Stimulated activated naive CD8-positive, alpha-beta T cell treated with anti-CD3 and anti-CD28 coated beads, Interleukin-15, amount 100 ng/mL, for 72 hours (primary cell): ENCODE data around the gene MAFF.

ENCODE experiments used
- ATAC-seq: fragments of 150-1000 bp; cut with Tn5 transposase; 2 replicates; pipeline ENCODE4 v1.10.0; 2021; ENCODE audit warnings: mild to moderate bottlenecking, moderate library complexity
- DNase-seq, 2 donors: peaks; one replicate each; pipeline ENCODE4 v3.0.0; 2021 to 2022
- H3K27ac Mint-ChIP-seq, 2 donors: one replicate each; pipeline ENCODE4 v1.8.0; 2022; ENCODE audit warnings: mild to moderate bottlenecking in 2 of 2, mixed read lengths in 2 of 2, moderate library complexity in 2 of 2
- H3K27me3 Mint-ChIP-seq: one replicate; pipeline ENCODE4 v1.8.0; 2022; ENCODE audit warnings: mixed read lengths
- H3K4me1 Mint-ChIP-seq: one replicate; pipeline ENCODE4 v1.8.0; 2022; ENCODE audit warnings: mild to moderate bottlenecking, mixed read lengths
- H3K4me3 Mint-ChIP-seq, 2 donors: one replicate each; pipeline ENCODE4 v1.8.0; 2022; ENCODE audit warnings: mild to moderate bottlenecking in 2 of 2, mixed read lengths in 2 of 2, moderate library complexity in 1 of 2
- H3K9me3 Mint-ChIP-seq, 2 donors: one replicate each; pipeline ENCODE4 v1.8.0; 2022; ENCODE audit warnings: mixed read lengths in 2 of 2

MAFF gene

DNA sequence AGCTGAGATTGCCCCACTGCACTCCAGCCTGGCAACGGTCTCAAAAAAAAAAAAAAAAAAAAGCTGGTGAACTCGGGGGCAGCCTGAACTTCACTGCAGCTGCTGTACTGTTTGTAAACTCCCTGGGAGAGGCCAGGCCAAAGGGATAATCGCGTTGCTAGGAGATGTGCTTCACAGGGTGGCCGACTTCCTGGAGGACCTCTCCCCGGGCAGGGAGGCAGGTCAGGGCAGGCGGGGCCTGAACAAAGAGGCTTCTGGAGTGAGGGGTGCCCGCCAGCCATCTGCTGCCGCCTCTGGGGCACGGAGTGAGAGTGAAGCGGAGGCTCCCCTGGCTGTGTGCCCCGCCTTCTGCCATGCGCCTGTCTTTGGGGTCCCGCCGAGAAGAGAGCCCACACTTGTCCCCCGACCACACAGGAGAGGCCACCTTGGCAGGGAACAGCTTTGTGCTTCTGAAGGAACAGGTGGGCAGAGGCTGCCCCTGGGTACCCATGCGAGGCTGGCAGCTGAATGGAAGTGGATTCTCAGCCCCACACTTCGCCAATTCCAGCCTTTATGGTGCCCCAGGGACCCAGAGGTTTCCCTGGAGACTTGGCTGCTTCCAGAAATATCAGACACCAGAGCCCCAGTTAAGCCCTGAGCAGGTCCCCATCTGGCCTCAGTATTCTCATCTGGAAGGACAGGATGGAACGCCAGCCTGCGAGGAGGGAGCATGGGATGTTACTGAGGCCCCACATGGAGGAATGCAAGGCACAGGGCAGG is 41.4 kb downstream of the MAFF start:
- DNase-seq (no peak), ATAC-seq (no peak)
- Mint-ChIP-seq H3K4me3 (no peak overlapping the region), H3K9me3 (no peaks in the 10 kb centered on the region), H3K27ac (no peak overlapping the region), H3K27me3 (no peaks in the 10 kb centered on the region), H3K4me1 (no peaks in the 10 kb centered on the region)

DNA sequence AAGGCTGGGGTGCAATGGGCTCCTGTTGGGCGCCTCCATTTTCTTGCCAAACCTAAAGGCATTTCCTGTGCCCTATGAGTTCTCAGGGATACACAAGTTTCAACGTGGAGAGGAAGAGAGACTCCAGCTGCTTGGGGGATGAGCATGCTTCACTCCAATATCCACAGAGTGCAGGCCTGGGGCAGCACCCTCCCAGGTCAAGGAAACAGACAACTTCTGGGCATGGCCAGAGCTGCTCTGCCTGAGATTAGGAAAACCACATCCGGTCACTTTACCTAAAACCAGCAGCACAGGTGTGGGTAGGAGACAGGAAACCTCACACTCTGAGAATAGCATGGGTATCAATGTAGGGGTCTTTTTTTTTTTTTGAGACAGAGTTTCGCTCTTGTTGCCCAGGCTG is 42.3 kb downstream of the MAFF start:
- Mint-ChIP-seq H3K27me3 (no peaks in the 10 kb centered on the region), H3K9me3 (no peaks in the 10 kb centered on the region), H3K27ac (no peak overlapping the region), H3K4me3 (no peak overlapping the region), H3K4me1 (no peaks in the 10 kb centered on the region)
- no peak for ATAC-seq
- no peak for DNase-seq

DNA sequence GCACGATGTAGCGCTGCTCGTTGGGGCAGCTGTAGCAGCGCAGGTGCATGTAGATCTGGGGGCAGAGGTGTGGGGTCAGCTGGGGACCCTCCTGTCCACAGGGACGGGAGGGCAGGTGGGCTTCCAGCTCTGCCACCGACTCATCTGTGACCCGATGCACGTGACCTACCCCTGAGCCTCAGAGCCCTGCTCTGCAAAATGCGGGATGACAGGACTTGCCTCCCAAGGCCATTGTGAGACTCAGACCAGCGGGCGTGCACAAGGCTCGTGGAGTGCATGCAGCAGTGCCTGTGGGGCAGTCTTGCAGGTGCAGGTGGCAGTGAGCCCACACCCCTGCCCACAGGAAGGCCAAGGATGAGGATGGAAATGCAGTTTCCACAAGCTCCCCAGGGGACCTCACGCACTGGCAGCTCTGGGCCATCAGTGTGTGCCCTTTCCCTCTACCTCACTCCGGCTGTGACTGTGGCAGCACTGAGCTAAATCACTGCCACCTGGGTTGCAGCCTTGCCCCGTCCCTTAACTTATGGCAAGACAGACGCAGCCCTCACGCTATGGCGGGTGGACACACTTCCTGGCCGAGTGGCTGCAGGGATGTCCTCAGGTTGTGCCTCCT is 44.4 kb downstream of the MAFF start:
- no peaks in the 10 kb centered on the region for H3K27me3 Mint-ChIP-seq
- no peak for DNase-seq
- no peak overlapping the region for H3K4me3 Mint-ChIP-seq
- no peak overlapping the region for H3K27ac Mint-ChIP-seq
- peaks cover 0 to 8% of the 10 kb centered on the region in 2 donors for H3K9me3 Mint-ChIP-seq
- H3K4me1 Mint-ChIP-seq: no peaks in the 10 kb centered on the region
- no peak for ATAC-seq

DNA sequence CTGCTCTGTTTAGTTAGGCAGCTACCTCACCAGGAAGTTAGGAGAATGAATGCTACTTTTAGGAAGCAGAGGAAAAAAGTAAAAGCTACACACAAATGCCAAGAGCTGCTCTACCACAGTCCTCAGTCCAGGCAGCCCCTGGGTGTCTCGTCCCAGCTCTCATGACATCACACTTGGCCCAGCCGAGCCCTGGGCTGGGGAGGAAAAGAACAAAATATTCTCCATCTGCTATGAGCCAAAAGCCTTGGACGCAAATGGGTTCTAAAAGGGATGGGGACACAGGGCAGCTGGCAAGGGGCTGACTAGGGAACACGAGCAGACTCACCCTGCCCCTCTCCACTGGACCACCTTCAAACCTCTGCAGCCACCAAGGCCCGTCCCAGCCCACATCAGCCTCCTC is 44.9 kb downstream of the MAFF start:
- no peak for DNase-seq
- ATAC-seq: no peak
- H3K4me3 Mint-ChIP-seq: no peak overlapping the region
- H3K9me3 Mint-ChIP-seq: peaks cover 0 to 8% of the 10 kb centered on the region in 2 donors
- no peaks in the 10 kb centered on the region for H3K27me3 Mint-ChIP-seq
- no peaks in the 10 kb centered on the region for H3K4me1 Mint-ChIP-seq
- no peak overlapping the region for H3K27ac Mint-ChIP-seq

DNA sequence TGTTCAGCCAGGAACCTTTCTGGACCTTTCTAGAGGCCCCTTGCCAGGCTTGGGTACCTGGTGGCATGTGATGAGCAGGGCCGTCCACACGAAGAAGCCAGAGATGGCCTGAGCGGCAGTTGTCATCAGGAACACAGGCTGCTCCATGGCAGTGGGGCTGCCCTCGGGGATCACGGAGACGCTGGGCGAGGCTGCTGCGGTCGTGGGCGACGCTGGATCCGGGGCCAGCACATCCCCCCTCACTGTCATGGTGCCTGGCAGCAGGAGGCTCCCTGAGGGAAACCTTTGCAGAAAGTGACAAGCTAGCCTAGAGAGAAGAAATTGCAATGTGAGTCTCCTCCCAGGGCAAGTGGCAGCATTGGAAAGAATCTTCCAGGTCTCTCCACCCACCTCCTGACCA is 45.9 kb downstream of the MAFF start:
- Mint-ChIP-seq H3K4me1 (no peaks in the 10 kb centered on the region), H3K27me3 (no peaks in the 10 kb centered on the region), H3K9me3 (peaks cover 0 to 8% of the 10 kb centered on the region in 2 donors), H3K27ac (peak overlapping the region in 1 of 2 donors; percentile 64), H3K4me3 (no peak overlapping the region)
- DNase-seq: no peak
- ATAC-seq: no peak

DNA sequence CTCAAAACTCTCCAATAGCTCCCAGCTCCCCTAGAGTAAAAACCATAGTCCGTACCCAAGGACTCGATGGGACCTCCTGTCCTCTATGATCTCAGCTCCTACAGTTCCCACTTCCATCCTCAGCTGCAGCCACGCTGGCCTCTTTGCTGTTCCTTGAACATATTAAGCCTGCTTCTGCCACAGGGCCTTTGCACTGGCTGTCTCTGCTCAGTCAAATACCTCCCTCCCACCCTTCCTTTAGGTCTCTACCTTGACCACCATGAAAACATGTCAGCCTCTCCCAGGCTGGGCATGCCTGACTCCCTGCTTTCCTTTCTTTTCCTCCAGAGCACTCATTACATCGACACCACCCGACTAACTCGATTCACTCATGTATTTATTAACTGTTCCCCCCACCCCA is 46.5 kb downstream of the MAFF start:
- ATAC-seq (no peak), DNase-seq (no peak)
- H3K4me3 Mint-ChIP-seq: no peak overlapping the region
- H3K9me3 Mint-ChIP-seq: peaks cover 0 to 8% of the 10 kb centered on the region in 2 donors
- H3K4me1 Mint-ChIP-seq: no peaks in the 10 kb centered on the region
- no peak overlapping the region for H3K27ac Mint-ChIP-seq
- H3K27me3 Mint-ChIP-seq: no peaks in the 10 kb centered on the region

DNA sequence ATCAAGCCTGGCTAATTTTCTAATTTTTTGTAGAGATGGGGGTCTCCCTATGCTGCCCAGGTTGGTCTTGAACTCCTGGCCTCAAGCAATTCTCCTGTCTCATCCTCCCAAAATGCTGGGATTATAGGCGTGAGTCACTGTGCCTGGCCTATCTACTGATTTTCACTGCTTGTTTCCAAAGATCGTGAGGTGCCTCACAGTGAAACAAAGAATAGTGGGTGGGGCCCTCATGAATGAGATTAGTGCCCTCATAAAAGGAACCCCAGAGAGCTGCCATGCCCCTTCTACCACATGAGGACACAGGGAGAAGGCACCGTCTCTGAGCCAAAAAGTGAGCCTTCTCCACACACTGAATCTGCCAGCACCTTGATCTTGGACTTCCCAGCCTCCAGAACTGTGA is 47.5 kb downstream of the MAFF start:
- Mint-ChIP-seq H3K4me1 (no peaks in the 10 kb centered on the region), H3K27me3 (no peaks in the 10 kb centered on the region), H3K27ac (no peak overlapping the region), H3K9me3 (peaks cover 0 to 8% of the 10 kb centered on the region in 2 donors), H3K4me3 (no peak overlapping the region)
- DNase-seq: no peak
- no peak for ATAC-seq

DNA sequence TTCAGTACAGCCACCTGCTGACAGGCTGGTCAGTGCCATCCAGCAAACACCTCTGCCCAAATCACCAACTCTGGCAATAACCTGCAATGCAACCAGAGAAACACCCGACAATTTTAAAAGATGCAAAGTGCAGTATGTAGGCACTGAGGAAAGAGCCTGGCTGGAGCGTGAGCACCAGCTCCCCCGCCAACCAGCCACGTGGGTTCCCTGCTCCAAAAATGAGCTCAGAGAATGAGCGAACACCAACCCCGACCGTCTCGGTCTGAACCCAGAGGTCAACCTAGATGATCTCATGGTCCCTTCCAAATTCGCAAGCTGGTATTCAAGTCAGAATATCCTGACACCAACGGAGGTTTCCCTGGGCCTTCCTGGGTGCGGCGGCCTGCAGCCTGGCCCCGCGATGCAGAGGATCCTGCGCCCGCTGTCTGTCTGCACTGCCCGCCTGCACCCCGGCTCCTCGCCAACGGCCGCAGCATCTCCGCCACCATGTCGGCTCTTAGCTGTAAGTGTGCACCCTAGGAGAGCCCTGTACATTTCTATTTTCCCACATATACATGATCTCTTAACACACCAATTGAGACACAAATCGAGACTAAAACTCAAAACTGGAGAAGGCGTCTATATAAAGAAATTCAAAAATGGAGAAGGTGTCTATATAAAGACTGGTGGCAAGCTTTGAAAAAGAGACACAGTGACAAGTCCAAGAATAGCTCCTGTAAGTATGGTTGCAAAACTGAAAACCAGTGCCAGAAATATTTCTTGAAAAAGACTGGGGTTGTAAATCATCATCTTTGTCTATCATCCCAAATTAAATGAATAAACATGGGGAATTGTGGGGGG is 48.2 kb downstream of the MAFF start:
- no peak overlapping the region for H3K4me3 Mint-ChIP-seq
- no peak for ATAC-seq
- H3K9me3 Mint-ChIP-seq: peaks cover 0 to 8% of the 10 kb centered on the region in 2 donors
- DNase-seq: no peak
- no peak overlapping the region for H3K27ac Mint-ChIP-seq
- no peaks in the 10 kb centered on the region for H3K4me1 Mint-ChIP-seq
- no peaks in the 10 kb centered on the region for H3K27me3 Mint-ChIP-seq

DNA sequence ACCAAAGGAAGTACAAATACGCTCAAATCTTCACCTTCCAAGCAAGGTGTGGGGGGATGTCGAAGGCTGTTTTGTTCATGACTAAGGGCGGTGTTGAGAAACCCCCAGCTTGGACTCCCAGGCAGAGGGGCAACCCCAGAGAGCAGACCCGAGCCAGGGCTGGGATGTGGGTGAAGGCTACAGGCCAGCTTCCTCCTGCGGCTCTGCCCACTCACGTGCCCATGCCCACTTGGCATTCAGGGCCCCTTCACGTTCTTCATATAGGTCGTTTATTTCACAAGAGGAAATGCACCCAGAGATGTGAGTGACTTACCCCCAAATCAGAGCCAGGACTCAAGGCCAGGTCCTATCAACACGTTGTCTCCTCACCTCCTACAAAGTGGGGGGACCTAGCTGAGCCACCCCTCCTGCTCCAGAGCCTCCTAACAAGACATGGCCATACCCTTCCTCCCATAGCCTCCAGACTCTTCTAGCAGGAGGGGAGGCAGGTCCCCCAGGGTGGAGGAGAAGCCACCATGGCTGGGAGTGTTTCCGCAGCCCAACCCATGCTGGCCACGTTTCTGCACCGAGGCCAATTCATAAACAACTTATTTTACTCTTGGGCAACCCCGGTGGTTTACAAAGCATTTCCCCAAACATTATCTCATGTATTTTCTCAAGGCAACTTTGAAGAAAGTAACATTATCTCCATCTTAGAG is 49.0 kb downstream of the MAFF start:
- Mint-ChIP-seq H3K4me1 (no peaks in the 10 kb centered on the region), H3K27ac (no peak overlapping the region), H3K27me3 (no peaks in the 10 kb centered on the region), H3K9me3 (peaks cover 0 to 8% of the 10 kb centered on the region in 2 donors), H3K4me3 (no peak overlapping the region)
- DNase-seq (no peak), ATAC-seq (no peak)

DNA sequence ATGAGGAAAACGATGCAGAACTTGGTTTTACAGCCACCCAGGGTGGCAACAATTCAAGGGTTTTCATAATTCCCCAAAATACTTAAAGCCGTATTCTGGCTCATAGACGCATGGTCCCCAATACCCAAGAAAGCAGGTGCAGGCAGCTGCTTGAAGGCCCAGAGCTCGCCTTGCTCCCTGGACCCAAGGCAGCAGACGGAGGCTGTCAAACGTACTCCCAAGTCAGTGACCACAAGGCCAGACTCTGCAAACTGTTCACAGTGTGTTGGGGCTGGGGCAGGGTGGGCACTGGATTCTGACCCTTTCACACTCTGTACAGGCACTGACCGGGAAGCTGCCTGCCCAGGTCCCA is 49.5 kb downstream of the MAFF start:
- no peaks in the 10 kb centered on the region for H3K27me3 Mint-ChIP-seq
- no peak for ATAC-seq

DNA sequence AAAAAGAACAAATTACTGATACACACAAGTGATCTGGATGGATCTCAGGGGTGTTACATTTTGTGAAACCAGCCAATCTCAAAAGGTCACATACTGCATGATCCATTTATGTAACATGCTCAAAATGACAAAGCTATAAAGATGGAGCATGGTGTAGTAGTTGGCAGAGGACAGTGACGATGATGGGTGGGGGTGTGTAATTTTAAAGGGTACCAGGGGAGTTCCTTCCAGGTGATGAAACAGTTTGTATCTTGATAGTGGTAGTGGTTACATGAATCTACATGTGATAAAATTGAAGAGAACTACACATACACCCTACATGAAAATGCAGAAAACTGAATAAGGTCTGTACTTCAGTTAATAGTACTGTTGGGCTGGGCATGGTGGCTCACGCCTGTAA is 53.9 kb downstream of the MAFF start:
- no peak for ATAC-seq
- peaks cover 4% of the 10 kb centered on the region for H3K4me1 Mint-ChIP-seq
- H3K9me3 Mint-ChIP-seq: no peaks in the 10 kb centered on the region
- no peak for DNase-seq
- no peak overlapping the region for H3K4me3 Mint-ChIP-seq
- no peak overlapping the region for H3K27ac Mint-ChIP-seq
- H3K27me3 Mint-ChIP-seq: no peaks in the 10 kb centered on the region

More for the DNA sequence above, 49.5 kb downstream of the MAFF start:
- H3K4me3 Mint-ChIP-seq: no peak overlapping the region
- no peak for DNase-seq
- no peaks in the 10 kb centered on the region for H3K4me1 Mint-ChIP-seq
- no peak overlapping the region for H3K27ac Mint-ChIP-seq
- peaks cover 0 to 8% of the 10 kb centered on the region in 2 donors for H3K9me3 Mint-ChIP-seq

DNA sequence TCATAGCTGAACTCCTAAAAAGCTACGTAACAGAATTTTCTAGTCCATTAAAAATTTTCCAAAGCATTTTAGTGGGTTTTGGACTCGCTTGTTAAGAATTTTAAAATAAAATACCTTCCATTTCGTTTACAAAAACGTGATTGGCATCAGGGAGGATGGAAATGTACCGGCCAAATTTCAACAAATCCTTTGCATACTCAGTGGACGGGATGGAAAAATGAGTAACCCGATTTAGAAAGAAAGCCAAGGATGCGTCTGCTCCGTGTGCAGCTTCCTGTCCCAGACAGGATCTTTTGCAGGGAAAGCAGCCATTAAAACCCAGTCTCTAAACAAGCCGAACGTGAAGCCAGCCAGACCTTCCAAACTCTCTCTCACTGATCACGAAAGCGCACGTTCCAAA is 55.4 kb downstream of the MAFF start:
- H3K27ac Mint-ChIP-seq: peak overlapping the region in 1 of 2 donors; percentile 19
- peaks cover 18% of the 10 kb centered on the region for H3K4me1 Mint-ChIP-seq
- H3K27me3 Mint-ChIP-seq: no peaks in the 10 kb centered on the region
- H3K4me3 Mint-ChIP-seq: no peak overlapping the region
- ATAC-seq (no peak), DNase-seq (no peak)
- no peaks in the 10 kb centered on the region for H3K9me3 Mint-ChIP-seq

DNA sequence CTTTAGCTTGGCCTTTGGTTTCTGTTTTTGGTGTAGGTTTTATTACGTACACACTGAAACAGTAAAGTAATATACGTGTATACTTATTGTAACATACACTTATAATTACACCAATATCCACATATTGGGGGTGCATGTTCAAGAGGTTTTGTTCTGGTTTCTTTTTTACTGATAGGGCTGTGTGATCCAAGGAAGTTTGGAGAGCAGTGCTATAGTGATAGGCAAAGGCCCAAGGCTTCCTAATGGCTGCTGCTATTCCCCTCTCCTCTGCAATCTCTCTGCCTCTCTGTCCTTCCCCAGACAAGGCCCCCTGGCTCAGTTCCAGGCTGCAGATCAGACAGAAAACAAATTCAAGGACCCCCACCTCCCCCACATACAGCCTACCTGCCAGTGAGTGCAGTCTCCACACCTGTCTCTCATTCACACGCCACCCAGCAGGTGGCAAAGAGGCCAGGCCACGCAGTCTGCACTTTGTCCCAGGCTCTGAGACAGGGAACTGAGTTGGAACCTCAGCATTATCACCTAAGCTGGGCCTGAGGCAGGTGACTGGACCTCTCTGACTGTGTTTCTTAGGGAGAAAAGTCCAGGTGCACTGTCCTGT is 56.0 kb downstream of the MAFF start:
- Mint-ChIP-seq H3K27ac (no peak overlapping the region), H3K27me3 (no peaks in the 10 kb centered on the region), H3K9me3 (no peaks in the 10 kb centered on the region), H3K4me1 (peaks cover 22% of the 10 kb centered on the region), H3K4me3 (no peak overlapping the region)
- ATAC-seq (no peak), DNase-seq (no peak)

DNA sequence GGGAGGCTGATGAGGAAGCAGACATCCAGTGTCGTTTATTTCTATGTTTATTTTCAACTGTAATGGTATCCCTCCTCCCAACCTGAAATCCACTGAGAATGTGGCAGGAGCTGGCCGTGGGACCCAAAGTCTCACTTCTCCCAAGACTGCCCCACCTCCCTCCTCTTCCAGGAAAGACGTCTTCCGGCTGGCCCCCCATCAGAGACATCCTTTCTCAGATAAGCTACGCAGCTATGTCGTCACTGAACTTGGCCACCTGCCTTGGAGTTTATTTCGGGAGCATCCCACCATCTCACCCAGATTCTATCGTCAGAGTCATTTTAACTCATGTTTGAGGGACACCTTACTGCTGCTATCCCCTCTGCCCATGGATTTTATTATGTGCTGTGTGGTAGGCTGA is 57.1 kb downstream of the MAFF start:
- H3K27ac Mint-ChIP-seq: peak overlapping the region in 1 of 2 donors; percentile 1
- ATAC-seq (no peak), DNase-seq (no peak)
- H3K4me1 Mint-ChIP-seq: peaks cover 29% of the 10 kb centered on the region
- H3K4me3 Mint-ChIP-seq: no peak overlapping the region
- H3K27me3 Mint-ChIP-seq: no peaks in the 10 kb centered on the region
- no peaks in the 10 kb centered on the region for H3K9me3 Mint-ChIP-seq

DNA sequence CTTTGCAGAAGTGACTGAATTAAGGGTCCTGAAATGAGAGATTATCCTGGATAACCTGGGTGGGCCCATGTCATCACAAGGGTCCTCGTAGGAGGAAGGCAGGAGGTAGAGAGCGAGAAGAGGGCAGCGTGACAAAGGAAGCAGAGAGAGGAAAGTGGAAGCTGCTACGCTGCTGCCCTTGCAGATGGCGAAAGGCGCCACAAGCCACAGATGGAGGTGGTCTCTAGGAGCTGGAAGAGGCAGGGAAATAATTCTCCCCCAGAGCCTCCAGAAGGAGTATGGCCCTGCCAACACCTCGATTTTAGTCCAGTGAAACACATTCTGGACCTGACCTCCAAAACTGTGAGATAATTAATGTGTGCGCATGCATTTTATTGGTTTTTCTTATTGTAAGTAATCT is 57.6 kb downstream of the MAFF start:
- Mint-ChIP-seq H3K27ac (peak overlapping the region in 1 of 2 donors; percentile 1), H3K9me3 (no peaks in the 10 kb centered on the region), H3K4me3 (no peak overlapping the region), H3K4me1 (peaks cover 29% of the 10 kb centered on the region), H3K27me3 (no peaks in the 10 kb centered on the region)
- DNase-seq (no peak), ATAC-seq (no peak)
